GM12878 (cell line): Measurements from ENCODE around the gene LIPA.

ENCODE experiments used
- BCL11A ChIP-seq: IDR thresholded peaks from 2 replicates; pipeline ENCODE4 v1.6.1; 2011; ENCODE audit warnings: low read depth, low read length
- CHD1 ChIP-seq: IDR thresholded peaks from 2 replicates; pipeline ENCODE4 v1.6.1; 2012; ENCODE audit warnings: low read depth, low read length, improper control_type of control experiment
- EZH2 ChIP-seq: IDR thresholded peaks from 2 replicates; pipeline ENCODE4 v1.6.1; 2012; ENCODE audit warnings: low read depth, mild to moderate bottlenecking, control low read depth, inconsistent platforms, low read length, borderline replicate concordance; ENCODE audit not compliant: control insufficient read depth
- JUNB ChIP-seq: IDR thresholded peaks from 2 replicates; pipeline ENCODE4 v1.6.1; 2016; ENCODE audit warnings: antibody characterized with exemption, mild to moderate bottlenecking
- NFIC ChIP-seq: IDR thresholded peaks from 2 replicates; pipeline ENCODE4 v1.6.1; 2012; ENCODE audit warnings: low read depth, mild to moderate bottlenecking, inconsistent platforms, low read length, moderate library complexity
- POLR2A ChIP-seq: IDR thresholded peaks from 2 replicates; pipeline ENCODE4 v1.6.1; 2011; ENCODE audit warnings: low read depth, mild to moderate bottlenecking, low read length
- TAF1 ChIP-seq: IDR thresholded peaks from 2 replicates; pipeline ENCODE4 v1.6.1; 2011; ENCODE audit warnings: mild to moderate bottlenecking, low read depth, low read length, borderline replicate concordance
- ZNF207 ChIP-seq: fragments of 450-650 bp; IDR thresholded peaks from 2 replicates; pipeline ENCODE4 v1.6.1; 2014; ENCODE audit warnings: antibody characterized with exemption, mild to moderate bottlenecking, borderline replicate concordance
- ZNF217 ChIP-seq: fragments of 450-650 bp; IDR thresholded peaks from 2 replicates; pipeline ENCODE4 v1.6.1; 2017; ENCODE audit warnings: antibody characterized with exemption, mild to moderate bottlenecking
- ZNF274 ChIP-seq: IDR thresholded peaks from one replicate; pipeline ENCODE4 v1.8.0; 2011; ENCODE audit not compliant: insufficient read length, insufficient read depth
- ZZZ3 ChIP-seq: IDR thresholded peaks from 2 replicates; pipeline ENCODE4 v1.6.1; 2011; ENCODE audit warnings: low read depth; ENCODE audit not compliant: control insufficient read depth, insufficient read length
- TF ChIP-seq, protein P1 (sequence below), 3 experiments: IDR thresholded peaks in 2 of 3; conservative IDR thresholded peaks in 1 of 3; 2 replicates each; pipeline ENCODE4 v1.5.1; 2011; ENCODE audit warnings: low read depth in 3 of 3, low read length in 3 of 3, mild to moderate bottlenecking in 3 of 3, control low read depth in 2 of 3, moderate library complexity in 2 of 3, inconsistent platforms in 1 of 3, mixed read lengths in 1 of 3; ENCODE audit not compliant: control insufficient read depth in 2 of 3, insufficient read depth in 1 of 3; ENCODE audit errors: extremely low read depth in 1 of 3
- TF ChIP-seq, protein P2 (sequence below): IDR thresholded peaks from 2 replicates; pipeline ENCODE4 v1.6.1; 2012; ENCODE audit warnings: mild to moderate bottlenecking, low read depth, low read length
- TF ChIP-seq, protein P3 (sequence below): fragments of 450-650 bp; IDR thresholded peaks from 2 replicates; pipeline ENCODE4 v1.6.1; 2014; ENCODE audit warnings: mild to moderate bottlenecking

GRCh38 chr10:89167915-89168314 lies 83.7 kb downstream of the LIPA start:
- no peak for TF ChIP-seq ZNF207
- TF ChIP-seq ZZZ3, result no peak
- TF ChIP-seq, protein P1, sequence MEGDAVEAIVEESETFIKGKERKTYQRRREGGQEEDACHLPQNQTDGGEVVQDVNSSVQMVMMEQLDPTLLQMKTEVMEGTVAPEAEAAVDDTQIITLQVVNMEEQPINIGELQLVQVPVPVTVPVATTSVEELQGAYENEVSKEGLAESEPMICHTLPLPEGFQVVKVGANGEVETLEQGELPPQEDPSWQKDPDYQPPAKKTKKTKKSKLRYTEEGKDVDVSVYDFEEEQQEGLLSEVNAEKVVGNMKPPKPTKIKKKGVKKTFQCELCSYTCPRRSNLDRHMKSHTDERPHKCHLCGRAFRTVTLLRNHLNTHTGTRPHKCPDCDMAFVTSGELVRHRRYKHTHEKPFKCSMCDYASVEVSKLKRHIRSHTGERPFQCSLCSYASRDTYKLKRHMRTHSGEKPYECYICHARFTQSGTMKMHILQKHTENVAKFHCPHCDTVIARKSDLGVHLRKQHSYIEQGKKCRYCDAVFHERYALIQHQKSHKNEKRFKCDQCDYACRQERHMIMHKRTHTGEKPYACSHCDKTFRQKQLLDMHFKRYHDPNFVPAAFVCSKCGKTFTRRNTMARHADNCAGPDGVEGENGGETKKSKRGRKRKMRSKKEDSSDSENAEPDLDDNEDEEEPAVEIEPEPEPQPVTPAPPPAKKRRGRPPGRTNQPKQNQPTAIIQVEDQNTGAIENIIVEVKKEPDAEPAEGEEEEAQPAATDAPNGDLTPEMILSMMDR (IDR thresholded peaks at IDR 0.05 in 2 of 3, conservative IDR thresholded peaks at IDR 0.05 in 1 of 3; ENCODE audit: control insufficient read depth in 2 of 3, extremely low read depth in 1 of 3, insufficient read depth in 1 of 3, low read depth in 3 of 3, low read length in 3 of 3), result no peak
- TF ChIP-seq ZNF274, result no peak
- TF ChIP-seq EZH2, result no peak
- TF ChIP-seq ZNF217, result no peak
- TF ChIP-seq, protein P2, sequence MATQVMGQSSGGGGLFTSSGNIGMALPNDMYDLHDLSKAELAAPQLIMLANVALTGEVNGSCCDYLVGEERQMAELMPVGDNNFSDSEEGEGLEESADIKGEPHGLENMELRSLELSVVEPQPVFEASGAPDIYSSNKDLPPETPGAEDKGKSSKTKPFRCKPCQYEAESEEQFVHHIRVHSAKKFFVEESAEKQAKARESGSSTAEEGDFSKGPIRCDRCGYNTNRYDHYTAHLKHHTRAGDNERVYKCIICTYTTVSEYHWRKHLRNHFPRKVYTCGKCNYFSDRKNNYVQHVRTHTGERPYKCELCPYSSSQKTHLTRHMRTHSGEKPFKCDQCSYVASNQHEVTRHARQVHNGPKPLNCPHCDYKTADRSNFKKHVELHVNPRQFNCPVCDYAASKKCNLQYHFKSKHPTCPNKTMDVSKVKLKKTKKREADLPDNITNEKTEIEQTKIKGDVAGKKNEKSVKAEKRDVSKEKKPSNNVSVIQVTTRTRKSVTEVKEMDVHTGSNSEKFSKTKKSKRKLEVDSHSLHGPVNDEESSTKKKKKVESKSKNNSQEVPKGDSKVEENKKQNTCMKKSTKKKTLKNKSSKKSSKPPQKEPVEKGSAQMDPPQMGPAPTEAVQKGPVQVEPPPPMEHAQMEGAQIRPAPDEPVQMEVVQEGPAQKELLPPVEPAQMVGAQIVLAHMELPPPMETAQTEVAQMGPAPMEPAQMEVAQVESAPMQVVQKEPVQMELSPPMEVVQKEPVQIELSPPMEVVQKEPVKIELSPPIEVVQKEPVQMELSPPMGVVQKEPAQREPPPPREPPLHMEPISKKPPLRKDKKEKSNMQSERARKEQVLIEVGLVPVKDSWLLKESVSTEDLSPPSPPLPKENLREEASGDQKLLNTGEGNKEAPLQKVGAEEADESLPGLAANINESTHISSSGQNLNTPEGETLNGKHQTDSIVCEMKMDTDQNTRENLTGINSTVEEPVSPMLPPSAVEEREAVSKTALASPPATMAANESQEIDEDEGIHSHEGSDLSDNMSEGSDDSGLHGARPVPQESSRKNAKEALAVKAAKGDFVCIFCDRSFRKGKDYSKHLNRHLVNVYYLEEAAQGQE, result no peak
- no peak for TF ChIP-seq TAF1
- TF ChIP-seq CHD1, result no peak
- no peak for TF ChIP-seq POLR2A
- TF ChIP-seq, protein P3, sequence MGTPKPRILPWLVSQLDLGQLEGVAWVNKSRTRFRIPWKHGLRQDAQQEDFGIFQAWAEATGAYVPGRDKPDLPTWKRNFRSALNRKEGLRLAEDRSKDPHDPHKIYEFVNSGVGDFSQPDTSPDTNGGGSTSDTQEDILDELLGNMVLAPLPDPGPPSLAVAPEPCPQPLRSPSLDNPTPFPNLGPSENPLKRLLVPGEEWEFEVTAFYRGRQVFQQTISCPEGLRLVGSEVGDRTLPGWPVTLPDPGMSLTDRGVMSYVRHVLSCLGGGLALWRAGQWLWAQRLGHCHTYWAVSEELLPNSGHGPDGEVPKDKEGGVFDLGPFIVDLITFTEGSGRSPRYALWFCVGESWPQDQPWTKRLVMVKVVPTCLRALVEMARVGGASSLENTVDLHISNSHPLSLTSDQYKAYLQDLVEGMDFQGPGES, result no peak
- TF ChIP-seq BCL11A, result no peak
- TF ChIP-seq JUNB, result no peak
- no peak for TF ChIP-seq NFIC
